NCI-H146 treated with DMSO at 0.1 percent for 48 hours (cell line): ENCODE measurements around the gene HEBP1.

Experiments
- DNase-seq: peaks from one replicate; lab custom pipeline; 2025; ENCODE audit not compliant: unreplicated experiment; lab: John Stamatoyannopoulos, UW

Gene HEBP1

GRCh38 chr12:12992418-12993130 lies 7.5 kb downstream of the HEBP1 start:
- DNase-seq = no peak

GRCh38 chr12:12990700-12991468 lies 9.2 kb downstream of the HEBP1 start:
- DNase-seq = no peak

GRCh38 chr12:12987421-12987820 lies 12.6 kb downstream of the HEBP1 start:
- DNase-seq = no peak

- no peak for DNase-seq
These were observed 13.2 kb downstream of the HEBP1 start for GRCh38 chr12:12986775-12987331.

- no peak for DNase-seq
These were observed 14.2 kb downstream of the HEBP1 start for GRCh38 chr12:12985817-12986408.

- DNase-seq = no peak
These were observed 15.9 kb downstream of the HEBP1 start for GRCh38 chr12:12984149-12984548.

GRCh38 chr12:12983420-12984035 lies 16.5 kb downstream of the HEBP1 start:
- DNase-seq = no peak

GRCh38 chr12:12982331-12982730 lies 17.7 kb downstream of the HEBP1 start:
- DNase-seq = no peak

- DNase-seq = no peak
These were observed 20.3 kb downstream of the HEBP1 start for GRCh38 chr12:12979731-12980259.

- no peak for DNase-seq
These were observed 20.9 kb downstream of the HEBP1 start for GRCh38 chr12:12979126-12979525.

- no peak for DNase-seq
These were observed 22.8 kb downstream of the HEBP1 start for GRCh38 chr12:12977231-12977630.

- no peak for DNase-seq
These were observed 23.7 kb downstream of the HEBP1 start for GRCh38 chr12:12976366-12976765.

- DNase-seq = no peak
These were observed 24.6 kb downstream of the HEBP1 start for GRCh38 chr12:12975322-12976077.

- no peak for DNase-seq
These were observed 25.9 kb downstream of the HEBP1 start for GRCh38 chr12:12974211-12974610.

- DNase-seq = no peak
These were observed 27.0 kb downstream of the HEBP1 start for GRCh38 chr12:12973019-12973418.

GRCh38 chr12:12965836-12966235 lies 34.2 kb downstream of the HEBP1 start:
- DNase-seq = no peak

- no peak for DNase-seq
These were observed 35.8 kb downstream of the HEBP1 start for GRCh38 chr12:12964255-12964654.

GRCh38 chr12:12960639-12961209 lies 39.3 kb downstream of the HEBP1 start:
- DNase-seq = no peak

GRCh38 chr12:12958886-12959285 lies 41.2 kb downstream of the HEBP1 start:
- no peak for DNase-seq
